Fibroblast of peridontal ligament (primary cell): ENCODE data around the gene LRRC3.

Experiments used
- DNase-seq: peaks from one replicate; pipeline ENCODE4 v3.0.0-alpha.2; 2010; ENCODE audit errors: extremely low read depth

Gene LRRC3

DNA sequence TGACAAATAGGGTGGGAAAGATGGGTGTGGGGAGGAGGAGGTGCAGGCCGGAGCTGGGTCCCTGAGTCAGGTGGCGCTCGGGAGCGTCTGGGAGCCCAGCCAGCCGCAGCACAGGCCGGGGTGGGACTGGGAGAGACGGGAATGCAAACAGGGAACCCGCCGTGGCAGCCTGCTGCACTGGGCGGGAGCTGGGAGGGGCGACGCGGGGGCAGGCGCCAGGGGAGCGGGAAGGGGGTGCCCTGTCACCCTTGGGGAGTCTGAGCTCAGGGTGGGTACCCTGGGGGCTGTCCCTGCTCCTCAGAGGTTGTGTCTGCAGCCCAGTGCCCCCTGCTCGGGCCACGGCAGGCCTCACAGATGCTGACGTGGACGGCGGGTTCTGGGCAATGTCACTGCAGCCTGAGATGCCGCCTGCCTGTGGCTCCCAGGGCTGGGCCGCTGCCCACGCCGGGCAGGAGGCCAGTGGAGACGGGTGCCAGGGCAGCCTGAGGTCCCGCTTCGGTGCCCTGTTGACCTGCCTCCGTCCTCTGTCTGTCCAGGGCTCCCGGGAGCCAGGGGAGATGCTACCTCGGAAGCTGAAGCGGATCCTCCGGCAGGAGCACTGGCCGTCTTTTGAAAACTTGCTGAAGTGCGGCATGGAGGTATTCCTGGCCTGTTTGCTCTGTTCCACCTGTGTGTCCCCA is 16.6 kb upstream of the LRRC3 start:
- no peak for DNase-seq

DNA sequence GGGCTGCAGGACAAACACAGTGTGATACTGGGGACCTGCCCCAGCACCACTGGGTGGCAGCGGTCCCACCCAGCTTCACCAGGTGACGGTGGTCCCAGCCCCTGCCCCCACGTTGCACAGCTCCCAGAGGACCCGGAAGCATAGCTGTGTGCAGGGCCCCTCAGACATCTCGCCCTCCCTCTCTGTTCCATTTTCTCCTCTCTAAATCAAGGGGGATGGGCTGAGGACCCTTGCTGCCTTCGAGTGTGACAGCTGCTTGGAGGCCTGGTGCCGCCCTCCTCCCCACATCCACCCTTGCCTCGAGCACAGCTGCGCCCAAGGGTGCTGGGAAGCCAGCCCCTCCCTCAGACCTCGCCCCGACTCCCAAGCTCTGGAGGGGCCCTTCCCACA is 16.1 kb upstream of the LRRC3 start:
- DNase-seq = no peak

DNA sequence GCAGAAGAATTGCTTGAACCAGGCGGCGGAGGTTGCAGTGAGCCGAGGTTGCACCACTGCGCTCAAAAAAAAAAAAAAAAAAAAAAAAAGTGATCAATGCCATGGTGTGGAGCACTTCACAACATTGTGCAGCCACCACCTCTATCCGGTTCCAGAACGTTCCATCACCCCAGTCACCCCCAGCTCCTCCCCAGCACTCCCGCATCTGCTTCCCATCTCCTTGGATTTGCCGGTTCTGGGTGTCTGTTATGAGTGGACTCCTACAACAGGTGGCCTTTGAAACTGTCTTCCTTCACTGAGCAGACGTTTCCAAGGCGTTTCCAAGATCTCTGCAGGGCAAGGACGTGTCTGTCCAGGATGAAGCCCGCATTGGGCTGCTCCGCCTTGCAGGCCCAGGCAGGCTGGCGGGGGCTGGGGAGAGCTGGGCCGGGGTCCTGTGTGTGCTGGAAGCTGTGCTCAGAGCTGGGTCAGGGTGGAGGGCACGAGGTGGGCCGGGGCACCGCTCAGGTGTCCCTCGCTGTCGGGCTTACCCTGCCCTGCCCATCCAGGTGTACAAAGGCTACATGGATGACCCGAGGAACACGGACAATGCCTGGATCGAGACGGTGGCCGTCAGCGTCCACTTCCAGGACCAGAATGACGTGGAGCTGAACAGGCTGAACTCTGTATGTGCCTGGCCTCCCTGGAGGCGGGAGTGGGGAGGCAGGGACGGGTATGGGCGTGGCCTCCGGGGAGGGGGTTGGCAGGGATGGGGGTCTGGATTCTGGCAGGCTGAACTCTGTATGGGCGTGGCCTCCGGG is 14.9 kb upstream of the LRRC3 start:
- DNase-seq = no peak

DNA sequence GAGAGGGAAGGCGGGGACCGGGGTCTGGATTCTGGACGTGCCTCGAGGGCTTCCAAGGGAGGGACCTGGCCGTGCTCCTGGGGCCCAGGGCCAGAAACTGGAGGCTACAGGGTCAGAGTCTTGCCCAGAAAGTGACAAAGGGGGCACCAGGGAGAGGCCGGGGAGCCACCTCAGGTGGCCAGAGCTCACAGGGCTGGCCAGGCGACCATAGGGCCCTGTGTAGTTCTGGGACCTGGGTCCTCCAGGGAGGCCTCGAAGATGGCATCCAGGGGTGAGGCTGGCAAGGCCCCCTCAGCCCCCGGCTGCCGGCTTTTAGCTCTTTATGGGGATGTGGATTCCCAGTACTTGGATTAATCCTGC is 14.3 kb upstream of the LRRC3 start:
- no peak for DNase-seq

DNA sequence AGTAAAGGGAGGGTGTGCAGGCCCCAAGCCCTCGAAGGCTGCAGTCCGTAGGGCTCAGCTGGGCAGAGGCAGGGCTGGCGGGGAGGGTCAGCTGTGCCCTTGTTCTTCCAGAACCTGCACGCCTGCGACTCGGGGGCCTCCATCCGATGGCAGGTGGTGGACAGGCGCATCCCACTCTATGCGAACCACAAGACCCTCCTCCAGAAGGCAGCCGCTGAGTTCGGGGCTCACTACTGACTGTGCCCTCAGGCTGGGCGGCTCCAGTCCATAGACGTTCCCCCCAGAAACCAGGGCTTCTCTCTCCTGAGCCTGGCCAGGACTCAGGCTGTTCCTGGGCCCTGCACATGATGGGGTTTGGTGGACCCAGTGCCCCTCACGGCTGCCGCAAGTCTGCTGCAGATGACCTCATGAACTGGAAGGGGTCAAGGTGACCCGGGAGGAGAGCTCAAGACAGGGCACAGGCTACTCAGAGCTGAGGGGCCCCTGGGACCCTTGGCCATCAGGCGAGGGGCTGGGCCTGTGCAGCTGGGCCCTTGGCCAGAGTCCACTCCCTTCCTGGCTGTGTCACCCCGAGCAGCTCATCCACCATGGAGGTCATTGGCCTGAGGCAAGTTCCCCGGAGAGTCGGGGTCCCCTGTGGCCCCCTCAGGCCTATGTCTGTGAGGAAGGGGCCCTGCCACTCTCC is 13.6 kb upstream of the LRRC3 start:
- DNase-seq = no peak

DNA sequence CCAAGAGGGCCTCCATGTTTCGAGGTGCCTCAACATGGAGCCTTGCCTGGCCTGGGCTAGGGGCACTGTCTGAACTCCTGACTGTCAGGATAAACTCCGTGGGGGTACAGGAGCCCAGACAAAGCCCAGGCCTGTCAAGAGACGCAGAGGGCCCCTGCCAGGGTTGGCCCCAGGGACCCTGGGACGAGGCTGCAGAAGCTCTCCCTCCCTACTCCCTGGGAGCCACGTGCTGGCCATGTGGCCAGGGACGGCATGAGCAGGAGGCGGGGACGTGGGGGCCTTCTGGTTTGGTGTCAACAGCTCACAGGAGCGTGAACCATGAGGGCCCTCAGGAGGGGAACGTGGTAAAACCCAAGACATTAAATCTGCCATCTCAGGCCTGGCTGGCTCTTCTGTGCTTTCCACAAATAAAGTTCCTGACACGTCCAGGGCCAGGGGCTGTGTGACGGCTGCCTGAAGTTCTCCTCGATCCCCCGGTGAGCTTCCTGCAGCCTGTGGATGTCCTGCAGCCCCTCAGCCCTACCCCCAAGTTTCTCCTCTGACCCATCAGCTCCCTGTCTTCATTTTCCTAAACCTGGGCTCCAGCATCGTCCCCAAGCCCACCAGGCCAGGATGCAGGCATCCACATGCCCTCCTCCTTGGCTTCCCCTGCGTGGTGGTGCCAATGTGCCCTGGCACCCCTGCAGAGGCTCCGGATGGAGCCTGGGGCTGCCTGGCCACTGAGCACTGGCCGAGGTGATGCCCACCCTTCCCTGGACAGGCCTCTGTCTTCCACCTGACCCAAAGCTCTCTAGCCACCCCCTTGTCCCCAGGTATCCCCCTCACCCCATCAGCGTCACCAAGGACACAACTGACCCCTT is 12.8 kb upstream of the LRRC3 start:
- no peak for DNase-seq

DNA sequence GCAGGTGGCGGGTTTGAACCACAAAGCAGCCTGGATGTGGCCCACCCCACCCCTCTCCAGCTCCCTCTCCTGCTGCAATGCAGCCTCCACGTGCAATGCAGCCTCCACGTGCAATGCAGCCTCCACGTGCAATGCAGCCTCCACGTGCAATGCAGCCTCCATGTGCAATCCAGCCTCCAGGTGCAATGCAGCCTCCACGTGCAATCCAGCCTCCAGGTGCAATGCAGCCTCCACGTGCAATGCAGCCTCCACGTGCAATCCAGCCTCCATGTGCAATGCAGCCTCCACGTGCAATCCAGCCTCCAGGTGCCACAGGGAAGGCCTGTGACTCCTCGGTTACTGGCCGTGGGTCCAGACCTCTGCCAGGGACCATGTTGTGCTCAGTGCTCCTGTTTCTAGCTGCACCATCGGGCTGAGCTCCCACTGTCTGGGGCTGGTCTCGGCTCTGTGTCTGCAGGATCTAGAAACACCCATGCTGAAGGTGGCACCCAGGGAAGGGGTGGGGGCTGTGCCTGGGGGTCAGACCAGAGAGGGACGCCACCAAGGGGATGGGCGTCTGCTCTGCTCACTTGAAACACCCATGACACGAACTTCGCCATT is 11.9 kb upstream of the LRRC3 start:
- DNase-seq = no peak

DNA sequence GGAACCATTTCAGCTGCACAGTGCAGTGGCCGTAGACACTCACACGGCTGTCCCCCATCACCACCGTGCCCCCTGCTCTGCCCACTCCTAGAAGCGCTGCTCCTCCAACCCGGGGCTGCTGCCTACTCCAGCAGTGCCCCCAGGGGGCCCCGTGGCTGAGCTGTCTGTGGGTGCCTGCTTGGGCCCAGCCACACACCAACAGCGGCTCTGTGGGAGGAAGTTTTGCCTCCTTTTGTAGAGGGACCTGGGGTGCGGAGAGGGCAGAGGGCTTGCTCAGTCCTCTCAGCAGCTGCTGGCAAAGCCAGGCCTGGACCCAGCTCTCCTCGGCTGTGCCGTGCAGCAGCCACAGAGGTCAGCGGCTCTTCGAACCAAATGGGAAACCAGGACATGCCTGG is 11.4 kb upstream of the LRRC3 start:
- DNase-seq = no peak

DNA sequence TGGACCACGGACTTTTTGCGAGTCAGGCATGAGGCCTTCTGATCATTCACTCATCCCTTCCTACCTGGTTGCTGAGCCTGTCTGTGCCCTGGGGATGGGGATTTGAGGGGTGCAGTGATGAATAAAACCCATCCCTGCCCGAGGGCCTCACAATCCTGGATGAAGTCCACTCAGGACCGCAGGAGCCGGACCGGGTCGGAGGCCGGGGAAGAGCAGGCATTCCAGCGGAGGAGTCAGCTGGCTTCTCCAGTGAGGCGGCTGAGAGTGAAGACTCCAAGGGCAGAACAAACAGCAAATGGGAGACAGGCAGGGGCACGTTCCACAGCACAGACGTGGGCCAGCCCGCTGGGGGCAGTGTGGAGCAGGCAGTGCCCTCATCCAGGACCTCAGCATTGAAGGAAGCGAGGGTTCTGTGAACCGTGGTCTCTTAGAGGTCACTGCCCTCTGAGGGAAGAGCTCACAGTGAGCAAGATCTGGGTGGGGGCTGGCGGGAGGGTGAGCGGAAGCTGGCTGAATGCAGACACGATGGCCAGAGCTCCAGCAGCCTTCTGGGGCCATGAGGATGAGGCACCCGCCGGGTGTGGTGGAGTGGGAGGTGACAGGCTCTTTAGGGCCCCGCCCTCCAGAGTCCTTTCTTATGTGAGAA is 10.9 kb upstream of the LRRC3 start:
- no peak for DNase-seq

DNA sequence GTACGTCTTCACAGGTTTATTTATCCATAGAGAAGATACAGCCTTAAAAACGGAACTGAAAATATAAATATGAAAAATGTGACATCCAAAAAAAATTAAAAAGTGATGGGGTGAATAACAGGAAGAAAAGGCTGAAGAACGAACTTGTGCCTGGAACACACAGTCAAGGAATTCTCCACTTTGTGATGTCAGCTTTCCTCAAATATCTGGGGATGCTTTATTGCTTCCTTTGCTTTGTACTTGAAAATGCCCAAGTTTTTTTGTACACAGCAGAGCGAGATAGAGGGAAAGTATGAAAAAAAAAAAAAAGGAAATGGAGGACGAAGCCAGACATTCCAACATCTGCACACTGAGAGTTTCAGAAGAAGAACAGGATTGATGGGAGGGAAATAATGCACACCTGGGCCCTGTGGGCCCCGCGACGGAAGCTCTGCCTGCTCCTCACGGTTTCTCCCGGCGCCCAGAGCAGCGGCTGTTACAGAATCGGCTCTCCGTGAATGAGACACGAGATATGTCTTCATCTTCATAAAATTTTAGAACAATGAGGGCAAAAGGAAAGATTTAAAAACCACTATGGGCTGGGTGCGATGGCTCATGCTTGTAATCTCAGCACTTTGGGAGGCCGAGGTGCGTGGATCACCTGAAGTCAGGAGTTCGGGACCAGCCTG is 10.0 kb upstream of the LRRC3 start:
- DNase-seq = no peak

DNA sequence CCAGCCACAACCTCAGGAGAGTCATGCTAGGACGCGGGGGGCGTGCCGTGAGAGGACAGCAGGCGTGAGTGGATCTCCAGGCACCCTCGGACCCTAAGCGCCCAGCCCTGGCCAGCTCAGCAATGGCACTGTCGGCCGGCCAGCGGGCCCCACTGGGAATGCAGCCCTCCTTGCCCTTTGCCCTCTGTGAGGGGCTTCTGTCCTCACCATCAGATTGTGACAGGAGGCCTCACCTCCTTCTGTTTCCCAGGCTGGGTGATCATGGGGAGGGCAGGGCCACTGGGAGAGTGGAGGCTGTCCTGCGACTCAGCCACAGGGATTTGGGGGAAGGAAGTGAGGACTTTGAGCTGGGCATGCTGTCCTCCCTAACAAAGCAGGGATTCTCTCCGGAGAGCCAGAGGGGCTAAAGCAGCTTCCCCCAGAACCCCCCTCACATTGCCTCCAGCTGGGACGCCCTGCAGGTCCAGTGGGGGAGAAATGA is 6.6 kb upstream of the LRRC3 start:
- DNase-seq = no peak

DNA sequence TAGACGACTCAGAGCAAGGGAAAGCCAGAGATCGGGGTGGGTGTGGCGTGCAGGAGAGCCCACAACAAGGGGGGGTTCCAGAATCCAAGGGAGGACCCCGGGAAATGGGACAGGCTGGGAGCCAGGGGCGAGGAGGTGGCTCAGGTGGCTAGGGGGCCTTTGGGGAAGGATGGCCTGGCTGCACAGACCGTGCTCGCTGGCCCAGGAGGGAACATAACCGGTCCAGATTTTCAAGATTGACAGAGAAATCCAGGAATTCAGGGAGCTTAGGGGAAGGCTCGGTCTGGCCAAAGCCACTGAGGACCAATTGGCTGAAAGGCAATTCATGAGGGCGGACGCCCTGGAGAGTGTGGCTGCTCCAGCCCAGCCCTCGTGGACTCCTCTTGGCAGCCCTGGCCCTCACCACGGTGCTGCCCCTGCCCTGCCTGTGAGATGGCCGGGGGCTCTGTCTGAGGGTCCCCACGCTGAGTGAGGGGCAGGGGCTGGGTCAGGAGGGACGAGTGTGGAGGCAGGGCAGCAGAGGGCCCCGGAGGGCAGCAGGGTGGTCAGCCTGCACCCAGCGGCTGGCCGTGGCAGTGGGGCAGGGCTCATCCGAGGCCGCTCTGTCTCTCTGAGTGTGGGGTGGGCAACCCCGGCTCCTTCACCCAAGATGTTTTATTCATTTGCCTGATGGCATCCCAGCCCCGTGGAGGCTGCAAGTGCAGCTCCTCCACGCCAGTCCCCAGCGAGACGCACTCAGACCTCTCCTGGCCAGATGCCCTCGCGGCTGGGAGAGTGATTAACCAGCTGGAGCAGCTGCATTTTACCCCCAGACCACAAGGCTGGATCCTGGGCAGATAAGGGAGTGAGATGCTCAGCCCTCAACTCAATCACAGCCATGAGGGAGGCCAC is 5.6 kb upstream of the LRRC3 start:
- DNase-seq = no peak

DNA sequence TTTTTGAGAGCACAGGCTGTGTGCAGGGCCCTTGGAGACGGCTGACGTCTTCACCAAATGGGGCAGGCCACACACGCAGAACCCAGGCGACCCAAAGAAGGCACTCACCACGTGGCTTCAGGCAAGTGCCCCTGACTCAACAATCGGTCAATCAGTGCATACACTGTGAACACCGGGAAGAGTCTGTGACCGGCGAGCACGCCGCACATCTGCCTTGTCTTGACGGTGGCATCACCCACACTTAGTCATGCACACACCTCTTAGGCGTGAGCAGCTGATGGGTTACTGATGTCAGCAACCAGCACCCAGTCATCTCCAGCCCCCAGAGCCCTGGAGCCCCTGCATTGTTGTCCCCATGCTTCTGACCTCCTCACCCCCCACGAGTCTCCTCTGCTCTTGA is 4.9 kb upstream of the LRRC3 start:
- no peak for DNase-seq

DNA sequence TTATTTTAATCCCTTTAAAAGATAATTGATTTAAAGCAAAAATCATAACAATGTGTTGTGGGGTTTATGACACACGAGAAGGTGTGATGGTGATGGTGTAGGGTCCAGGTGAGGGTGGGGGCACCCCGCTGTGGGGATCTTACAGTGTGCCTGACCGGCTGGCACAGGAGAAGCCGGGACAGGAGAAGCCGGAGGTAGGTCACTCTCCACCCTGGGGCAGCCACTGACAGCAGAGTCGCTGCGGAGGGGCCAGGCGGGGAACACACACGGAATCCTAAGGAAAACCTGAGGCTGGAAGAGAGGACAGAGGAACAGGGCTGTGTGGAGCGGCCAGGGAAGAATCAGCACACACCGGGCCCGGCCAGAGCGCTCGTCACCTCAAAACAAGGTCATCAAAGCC is 4.3 kb upstream of the LRRC3 start:
- no peak for DNase-seq

DNA sequence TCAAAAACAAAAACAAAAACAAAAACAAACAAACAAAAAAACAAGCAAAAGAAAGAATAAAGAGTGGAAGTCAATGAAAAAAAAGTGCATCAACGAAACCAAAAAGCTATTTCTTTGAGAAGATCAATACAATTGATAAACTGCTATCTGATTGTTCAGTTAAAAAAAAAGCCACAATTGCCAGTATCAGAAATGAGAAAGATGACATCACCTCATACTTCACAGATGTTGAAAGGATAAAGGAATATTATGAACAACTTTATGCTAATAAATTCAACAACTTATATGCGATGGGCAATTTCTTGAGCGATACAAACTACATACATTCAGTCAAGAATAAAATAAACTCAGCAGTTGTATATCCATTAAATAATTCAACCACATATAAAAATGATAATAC is 2.2 kb upstream of the LRRC3 start:
- DNase-seq = no peak

DNA sequence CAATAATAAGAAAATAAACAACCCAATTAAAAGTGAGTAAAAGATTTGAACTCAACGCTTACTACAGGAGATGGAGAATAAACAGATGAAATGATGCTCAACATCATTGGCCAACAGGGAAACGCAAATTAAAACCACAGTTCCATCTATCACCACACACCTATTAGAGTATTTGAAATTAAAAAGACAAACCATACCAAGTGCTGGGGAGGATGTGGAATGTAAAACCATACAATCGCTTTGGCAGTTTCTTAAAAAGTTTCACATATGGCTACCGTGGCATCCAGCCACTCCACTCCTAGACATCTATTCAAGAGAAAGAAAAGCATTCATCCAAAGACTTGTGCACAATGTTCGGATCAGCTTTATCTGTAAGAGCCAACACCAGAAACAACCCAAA is 1.3 kb upstream of the LRRC3 start:
- DNase-seq = no peak

DNA sequence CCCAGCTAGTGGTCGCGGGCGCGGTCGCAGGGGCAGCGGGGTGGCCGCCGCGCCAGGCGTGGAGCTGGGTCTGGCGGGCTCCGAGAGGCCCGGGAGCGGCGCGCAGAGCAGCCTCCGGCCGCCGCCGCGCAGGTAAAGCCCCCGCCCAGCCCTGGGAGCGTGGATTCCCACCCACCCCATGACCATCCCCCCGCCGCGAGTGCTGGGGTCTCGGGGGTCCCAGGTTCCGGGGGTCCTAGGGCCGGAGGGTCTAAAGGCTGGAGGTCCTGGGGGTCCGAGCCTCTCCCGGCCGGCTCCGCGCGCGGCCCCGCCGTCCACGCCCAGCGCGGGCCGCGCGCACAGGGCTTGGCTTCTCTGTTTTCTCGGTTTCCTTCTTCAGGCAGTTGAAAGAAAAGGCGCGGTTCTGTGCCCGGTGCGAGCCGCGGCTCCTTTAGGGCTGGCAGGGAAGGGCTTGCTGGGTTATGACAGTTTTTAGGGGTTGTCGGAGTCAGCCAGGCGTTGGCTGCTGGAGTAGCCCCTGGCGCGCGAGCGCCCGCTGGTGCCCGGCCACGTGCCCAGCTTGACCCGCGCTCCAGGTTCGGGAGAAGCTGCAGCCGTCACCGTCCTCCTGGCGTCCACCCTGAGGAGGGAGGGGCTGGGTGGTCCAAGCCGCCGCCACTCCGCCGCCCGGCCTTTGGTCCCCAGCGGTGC is 359 bp downstream of the LRRC3 start:
- DNase-seq = no peak

DNA sequence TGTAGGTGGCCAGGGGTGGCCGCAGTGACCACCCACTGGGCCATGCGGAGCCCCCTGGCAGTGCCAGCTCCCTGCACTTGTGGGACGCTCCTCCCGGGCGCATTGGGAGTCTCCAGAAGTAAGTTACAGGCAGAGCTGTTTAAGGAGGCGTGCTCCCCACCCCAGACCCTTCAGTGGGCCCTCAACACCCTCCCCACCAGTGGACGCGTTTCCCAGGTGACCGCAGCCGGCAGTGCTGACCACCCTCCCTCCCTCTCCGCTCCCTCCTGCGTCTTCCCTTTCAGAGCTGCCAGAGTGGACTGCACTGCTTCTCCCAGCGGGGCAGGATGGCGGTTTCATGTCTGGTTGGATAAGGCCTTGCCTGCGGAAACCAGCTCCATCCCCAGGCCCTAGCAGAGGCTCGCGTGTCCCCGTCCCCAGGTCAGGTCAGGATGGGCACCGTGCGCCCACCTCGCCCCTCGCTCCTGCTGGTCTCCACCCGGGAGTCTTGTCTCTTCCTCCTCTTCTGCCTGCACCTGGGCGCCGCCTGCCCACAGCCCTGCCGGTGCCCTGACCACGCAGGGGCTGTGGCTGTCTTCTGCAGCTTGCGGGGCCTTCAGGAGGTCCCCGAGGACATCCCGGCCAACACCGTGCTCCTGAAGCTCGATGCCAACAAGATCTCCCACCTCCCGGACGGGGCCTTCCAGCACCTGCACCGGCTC is 1.1 kb downstream of the LRRC3 start:
- no peak for DNase-seq
